Sigmoid colon (tissue), 7 donors: ENCODE data around the gene CEP68. TPM values are rescaled to one million over a fixed set of nuclear protein-coding genes. Genes with fewer than 3 reads are reported as not detected.
A peak's percentile ranks its signal among the peaks of the same experiment; 100 is the strongest.

Experiments
- DNase-seq: peaks from one replicate; pipeline ENCODE4 v3.0.0-alpha.2; 2019
- H3K27ac ChIP-seq, 4 donors: fragments of 200-600 bp; sonication (generic); one replicate each; pipeline ENCODE4 v1.5.1; 2016 to 2019; ENCODE audit warnings: mild to moderate bottlenecking in 1 of 4
- H3K27me3 ChIP-seq, 3 donors: fragments of 200-600 bp; sonication (generic); one replicate each; pipeline ENCODE4 v1.5.1; 2019; ENCODE audit warnings: mild to moderate bottlenecking in 1 of 3
- H3K36me3 ChIP-seq, 4 donors: fragments of 200-600 bp; sonication (generic); one replicate each; pipeline ENCODE4 v1.5.1; 2016 to 2019
- H3K4me1 ChIP-seq, 4 donors: fragments of 200-600 bp; sonication (generic); one replicate each; pipeline ENCODE4 v1.5.1; 2017 to 2019
- H3K4me3 ChIP-seq, 4 donors: fragments of 200-600 bp; sonication (generic); one replicate each; pipeline ENCODE4 v1.5.1; 2017 to 2019; ENCODE audit warnings: mild to moderate bottlenecking in 2 of 4, moderate library complexity in 1 of 4
- H3K9me3 ChIP-seq, 4 donors: fragments of 200-600 bp in 3 of 4; sonication (generic) in 3 of 4; one replicate each; pipeline versions ENCODE4 v1.5.1 to v1.6.1; 2013 to 2019
- CTCF ChIP-seq, 4 experiments: fragments of 450-650 bp in 3 of 4; fragments of 200-600 bp in 1 of 4; IDR thresholded peaks; one replicate each; pipeline ENCODE4 v1.5.1; 2016 to 2019; ENCODE audit warnings: antibody characterized with exemption in 4 of 4, mild to moderate bottlenecking in 3 of 4, moderate library complexity in 2 of 4
- EP300 ChIP-seq, 4 donors: sonication (generic); formaldehyde crosslinking; IDR thresholded peaks; one replicate each; pipeline ENCODE4 v1.6.1; 2017; ENCODE audit warnings: antibody characterized with exemption in 4 of 4
- POLR2A ChIP-seq, 2 donors: fragments of 450-650 bp; IDR thresholded peaks; one replicate each; pipeline ENCODE4 v1.6.1; 2016; ENCODE audit warnings: antibody characterized with exemption in 2 of 2, mild to moderate bottlenecking in 2 of 2, moderate library complexity in 2 of 2
- POLR2AphosphoS5 ChIP-seq, 4 donors: sonication (generic); formaldehyde crosslinking; IDR thresholded peaks; one replicate each; pipeline ENCODE4 v1.6.1; 2017; ENCODE audit warnings: antibody characterized with exemption in 4 of 4
- WGBS, 2 donors: extraction: QIAGEN DNeasy Blood & Tissue Kit; methylation state at CpG; one replicate each; pipeline ENCODE4 v1.1.7; 2013; 5-methylcytosine and 5-hydroxymethylcytosine counted together
- intact Hi-C: fragments of 100-400 bp; cut with DNase I; formaldehyde crosslinking; loops from one replicate; pipeline ENCODE4 v1.15.1; 2023
- polyA plus RNA-seq, 3 donors: library from polyadenylated mRNA; stranded (reverse); fragments of 200-250 nt; gene quantifications; one replicate each; pipeline ENCODE4 v1.2.3, GENCODE V29; 2013
- total RNA-seq, 4 donors: library from RNA; depleted of rRNA; stranded (reverse); fragments of >200 nt; gene quantifications; one replicate each; pipeline ENCODE4 v1.1.0, GENCODE V29; 2016
- donor health status: healthy with polysubstance abuse.
- donor health status: Bipolar disorder and iron deficiency.
- donor health status: healthy.

The CEP68 gene
- total and polyA plus RNA-seq, 7 donors = 1.6 to 32.1 (median 24.4) TPM

- peaks cover 5 to 35% (median 12%) of the 10 kb centered on the region in 4 donors for H3K36me3 ChIP-seq
- intact Hi-C loops = no loop called here
- no peak overlapping the region for H3K4me3 ChIP-seq
- TF ChIP-seq CTCF (IDR thresholded peaks at IDR 0.05) = no peak
- no peak for TF ChIP-seq EP300 (IDR thresholded peaks at IDR 0.05)
- no peak for TF ChIP-seq POLR2A (IDR thresholded peaks at IDR 0.05)
- peak in 1 of 4 donors; percentile 7 for TF ChIP-seq POLR2AphosphoS5 (IDR thresholded peaks at IDR 0.05)
- WGBS, 2 donors = 90 to 91% methylated on average over 20 of the region's 20 CpGs
- no peaks in the 10 kb centered on the region for H3K9me3 ChIP-seq
- H3K27ac ChIP-seq = peak overlapping the region in 1 of 4 donors; percentile 16
- no peak for DNase-seq
- no peaks in the 10 kb centered on the region for H3K27me3 ChIP-seq
- H3K4me1 ChIP-seq = peaks cover 0 to 83% (median 69%) of the 10 kb centered on the region in 4 donors
Measured at GRCh38 chr2:65072181-65072970, 16.2 kb downstream of the CEP68 start.

- peaks cover 5 to 51% (median 22%) of the 10 kb centered on the region in 4 donors for H3K36me3 ChIP-seq
- H3K27ac ChIP-seq = no peak overlapping the region
- H3K27me3 ChIP-seq = no peaks in the 10 kb centered on the region
- peaks cover 0 to 66% (median 53%) of the 10 kb centered on the region in 4 donors for H3K4me1 ChIP-seq
- no peak for TF ChIP-seq CTCF (IDR thresholded peaks at IDR 0.05)
- TF ChIP-seq POLR2A (IDR thresholded peaks at IDR 0.05) = no peak
- TF ChIP-seq POLR2AphosphoS5 (IDR thresholded peaks at IDR 0.05) = no peak
- TF ChIP-seq EP300 (IDR thresholded peaks at IDR 0.05) = no peak
- WGBS, 2 donors = 83 to 85% methylated on average over 12 of the region's 12 CpGs
- DNase-seq = no peak
- no peak overlapping the region for H3K4me3 ChIP-seq
- intact Hi-C loops = no loop called here
- no peaks in the 10 kb centered on the region for H3K9me3 ChIP-seq
Measured at GRCh38 chr2:65073879-65074565, 17.8 kb downstream of the CEP68 start.

- WGBS, 2 donors = 73 to 76% methylated on average over 9 of the region's 9 CpGs
- H3K4me1 ChIP-seq = peaks cover 0 to 55% (median 46%) of the 10 kb centered on the region in 4 donors
- peaks cover 5 to 63% (median 30%) of the 10 kb centered on the region in 4 donors for H3K36me3 ChIP-seq
- no peaks in the 10 kb centered on the region for H3K27me3 ChIP-seq
- no peak overlapping the region for H3K4me3 ChIP-seq
- intact Hi-C loops = no loop called here
- TF ChIP-seq EP300 (IDR thresholded peaks at IDR 0.05) (no peak), POLR2A (IDR thresholded peaks at IDR 0.05) (no peak), POLR2AphosphoS5 (IDR thresholded peaks at IDR 0.05) (no peak), CTCF (IDR thresholded peaks at IDR 0.05) (no peak)
- H3K9me3 ChIP-seq = no peaks in the 10 kb centered on the region
- DNase-seq = no peak
- H3K27ac ChIP-seq = peak overlapping the region; percentile 59 to 70 (median 67)
Measured at GRCh38 chr2:65075176-65075575, 19.0 kb downstream of the CEP68 start.

- Histone ChIP-seq H3K4me3 (no peak overlapping the region), H3K4me1 (peaks cover 0 to 49% (median 40%) of the 10 kb centered on the region in 4 donors), H3K36me3 (peaks cover 5 to 68% (median 31%) of the 10 kb centered on the region in 4 donors), H3K27me3 (no peaks in the 10 kb centered on the region), H3K27ac (peak overlapping the region; percentile 59 to 70 (median 67)), H3K9me3 (no peaks in the 10 kb centered on the region)
- WGBS, 2 donors = 11 to 56% methylated on average over 5 of the region's 5 CpGs
- intact Hi-C loops = no loop called here
- DNase-seq = no peak
- TF ChIP-seq EP300 (IDR thresholded peaks at IDR 0.05) (no peak), CTCF (IDR thresholded peaks at IDR 0.05) (no peak), POLR2A (IDR thresholded peaks at IDR 0.05) (no peak), POLR2AphosphoS5 (IDR thresholded peaks at IDR 0.05) (no peak)
Measured at GRCh38 chr2:65075605-65076344, 19.6 kb downstream of the CEP68 start.
